Cortex of kidney (tissue), 1 donor: ENCODE data around the gene RAG2.

ENCODE experiments used
- DNase-seq: peaks from one replicate; lab custom pipeline; 2025; lab: John Stamatoyannopoulos, UW

RAG2 gene

DNA sequence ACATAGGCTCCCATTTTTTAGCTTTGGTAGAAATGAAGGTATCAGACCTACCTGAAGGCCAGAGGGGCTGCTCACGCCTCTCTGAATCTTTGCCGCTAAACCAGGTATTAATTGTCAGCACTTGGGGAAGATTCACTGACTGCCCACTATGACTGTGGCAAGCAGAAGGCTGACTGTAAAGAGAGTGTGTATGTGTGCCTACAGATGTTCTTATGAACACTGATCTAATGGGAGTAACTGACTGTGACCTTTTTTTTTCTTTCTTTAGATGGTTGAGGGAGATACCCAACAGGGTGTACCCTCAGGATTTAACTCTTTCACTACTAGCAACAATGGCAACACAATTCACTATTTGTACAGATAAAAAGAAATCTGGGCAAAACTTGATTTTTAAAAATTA is at the start of gene RAG2:
Gene RAG2 (minus strand): TSS at position 186 of the 400 bp plus-strand sequence. CDS start 4,068 bp downstream, outside the sequence.
- DNase-seq: no peak

DNA sequence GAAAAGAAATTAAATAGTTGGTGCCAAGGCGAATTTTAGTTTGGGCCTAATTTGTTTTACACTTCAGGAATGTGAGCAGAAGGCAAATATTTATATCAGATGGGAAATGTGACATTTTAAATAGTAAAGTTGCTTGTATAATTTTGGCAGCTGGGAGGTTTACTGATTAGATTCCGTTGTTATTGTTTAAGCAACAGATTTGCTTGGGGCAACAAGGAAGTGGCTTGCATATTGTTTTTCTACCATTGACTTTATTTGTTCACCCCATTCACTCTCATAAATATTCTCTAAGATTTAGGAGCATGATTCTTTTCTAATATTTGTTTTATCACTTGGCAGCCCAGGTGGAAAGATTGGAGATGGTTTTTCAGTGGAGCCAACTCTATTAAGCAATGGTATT is 40.5 kb upstream of the RAG2 start:
- DNase-seq: no peak

- DNase-seq: no peak
Observed at GRCh38 chr11:36635066-36635862, 37.2 kb upstream of the RAG2 start.

GRCh38 chr11:36631774-36632173 is 33.7 kb upstream of the RAG2 start:
- DNase-seq: no peak

DNA sequence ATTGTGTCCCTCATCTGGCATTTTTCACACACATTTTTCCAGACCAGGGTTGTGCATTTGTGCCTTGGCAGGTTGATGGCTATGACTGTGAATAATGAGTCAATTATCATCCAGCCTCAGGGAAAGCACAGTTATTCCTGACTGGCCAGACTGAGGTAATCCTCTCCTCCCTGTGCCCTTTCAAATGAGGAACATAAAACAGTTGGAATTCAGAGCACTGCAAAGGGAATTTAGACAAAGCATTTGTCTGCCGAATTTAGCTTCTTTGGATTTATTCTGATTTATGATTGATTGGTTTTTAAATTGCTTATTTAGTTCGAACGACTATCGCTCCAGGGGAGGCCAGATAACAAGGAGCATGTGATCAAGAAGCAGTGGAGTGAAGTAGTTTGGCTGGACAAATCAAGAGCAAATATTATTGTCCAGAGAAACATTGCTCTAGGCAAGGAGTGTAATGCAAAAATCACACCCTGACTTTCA is 30.8 kb upstream of the RAG2 start:
- no peak for DNase-seq

DNA sequence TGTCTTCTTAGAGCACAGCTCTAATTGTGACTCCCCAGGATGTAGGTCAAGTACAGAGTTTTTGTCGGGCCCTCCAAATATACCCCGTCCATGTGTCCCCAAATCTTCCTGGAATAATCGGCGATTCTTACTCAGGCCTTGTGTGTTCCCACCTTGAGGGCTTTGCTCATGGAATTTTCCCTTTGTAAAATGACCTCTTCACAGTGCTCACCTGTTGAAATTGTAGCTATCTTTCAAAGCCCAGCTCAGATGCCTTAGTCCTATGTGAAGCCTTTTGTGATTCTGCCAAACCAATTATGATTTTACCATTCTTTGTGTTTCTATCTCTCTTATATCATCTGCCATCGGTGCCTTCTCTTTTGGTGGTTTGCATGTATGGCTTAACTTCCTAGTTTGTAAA is 30.1 kb upstream of the RAG2 start:
- no peak for DNase-seq

GRCh38 chr11:36627471-36627870 is 29.4 kb upstream of the RAG2 start:
- DNase-seq: no peak

- DNase-seq: no peak
Observed at GRCh38 chr11:36627006-36627405, 29.0 kb upstream of the RAG2 start.

- no peak for DNase-seq
Observed at GRCh38 chr11:36623494-36623893, 25.5 kb upstream of the RAG2 start.

DNA sequence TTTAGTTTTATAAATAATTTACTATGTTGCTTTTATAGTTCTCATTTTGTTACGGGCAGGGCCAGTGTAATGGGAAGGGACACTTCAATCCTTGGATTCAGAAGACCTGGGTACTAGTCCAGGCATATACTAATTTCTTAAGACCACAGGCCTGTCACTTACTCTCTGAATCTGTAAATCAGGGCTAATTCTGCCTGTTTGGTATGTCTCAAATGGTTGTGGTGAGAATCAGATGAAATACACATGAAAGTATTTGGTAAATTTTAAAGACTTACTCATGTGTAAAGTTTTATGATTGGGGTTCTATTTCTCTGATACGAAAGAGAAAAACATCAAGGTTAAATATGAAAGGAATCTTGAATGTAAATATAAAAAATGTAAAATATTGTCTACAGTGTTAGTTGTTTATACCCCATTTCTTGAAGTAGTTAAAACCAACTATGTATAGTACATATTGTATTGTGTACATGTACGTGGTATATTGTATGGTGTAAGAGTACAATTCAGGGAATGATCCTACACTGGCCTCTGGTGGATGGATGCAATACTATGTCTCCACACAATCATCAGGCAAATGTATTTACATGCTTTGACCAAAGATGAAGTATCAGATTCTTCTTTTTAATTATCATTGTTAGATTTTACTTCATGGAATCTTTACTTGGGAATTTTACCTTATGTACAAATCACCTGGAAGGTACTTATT is 24.5 kb upstream of the RAG2 start:
- DNase-seq: no peak

- no peak for DNase-seq
Observed at GRCh38 chr11:36620246-36620645, 22.2 kb upstream of the RAG2 start.

DNA sequence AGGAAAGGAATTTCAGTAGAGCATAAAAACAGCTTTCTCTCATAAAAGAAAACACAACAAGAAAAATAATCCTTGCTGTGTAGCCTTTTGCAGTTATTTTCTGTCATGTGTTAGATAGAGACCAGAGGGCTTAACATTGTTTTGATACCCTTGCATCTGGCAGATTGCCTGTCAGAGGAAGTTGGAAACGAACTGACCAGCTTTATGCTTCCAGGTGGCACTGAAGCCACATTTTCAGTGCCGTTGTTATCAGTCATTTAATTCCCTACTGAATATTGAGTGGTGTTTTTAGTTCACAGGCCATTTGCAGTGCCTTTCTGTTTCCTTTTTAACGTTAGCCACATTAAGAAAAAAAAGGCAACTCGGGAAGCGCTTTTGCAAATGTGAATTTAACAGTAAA is 21.5 kb upstream of the RAG2 start:
- DNase-seq: no peak

DNA sequence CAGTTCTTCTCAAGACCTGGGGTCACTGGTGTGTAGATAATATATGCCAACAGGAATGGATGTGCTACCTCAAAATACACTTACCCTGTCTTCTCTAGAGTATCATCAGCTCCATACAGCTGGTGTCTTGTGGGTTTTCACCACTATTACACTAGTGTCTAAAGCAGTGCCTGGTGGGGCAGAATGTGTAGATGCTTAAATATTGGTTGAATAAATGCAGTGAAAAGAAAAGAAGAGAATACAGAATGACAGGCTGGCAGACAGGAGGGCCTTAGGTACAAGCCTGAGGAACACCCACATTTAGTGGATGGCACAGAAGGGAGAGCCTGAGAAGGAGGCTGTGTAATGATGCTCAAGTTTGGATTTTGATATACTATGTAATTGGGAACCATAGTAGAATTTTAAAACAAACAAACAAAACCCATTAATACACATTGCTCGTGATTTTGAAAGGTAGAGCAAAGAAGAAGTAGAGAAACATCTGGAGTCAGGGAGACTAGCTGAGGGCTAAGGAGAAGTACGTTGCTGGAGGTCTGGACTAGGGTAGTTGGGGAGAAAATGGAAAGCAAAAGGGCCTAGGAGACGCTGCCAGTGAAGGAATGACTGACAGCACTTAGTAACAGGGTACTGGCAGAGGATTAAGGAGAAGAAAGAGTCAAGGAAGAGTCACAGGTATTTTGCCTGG is 20.5 kb upstream of the RAG2 start:
- DNase-seq: no peak

DNA sequence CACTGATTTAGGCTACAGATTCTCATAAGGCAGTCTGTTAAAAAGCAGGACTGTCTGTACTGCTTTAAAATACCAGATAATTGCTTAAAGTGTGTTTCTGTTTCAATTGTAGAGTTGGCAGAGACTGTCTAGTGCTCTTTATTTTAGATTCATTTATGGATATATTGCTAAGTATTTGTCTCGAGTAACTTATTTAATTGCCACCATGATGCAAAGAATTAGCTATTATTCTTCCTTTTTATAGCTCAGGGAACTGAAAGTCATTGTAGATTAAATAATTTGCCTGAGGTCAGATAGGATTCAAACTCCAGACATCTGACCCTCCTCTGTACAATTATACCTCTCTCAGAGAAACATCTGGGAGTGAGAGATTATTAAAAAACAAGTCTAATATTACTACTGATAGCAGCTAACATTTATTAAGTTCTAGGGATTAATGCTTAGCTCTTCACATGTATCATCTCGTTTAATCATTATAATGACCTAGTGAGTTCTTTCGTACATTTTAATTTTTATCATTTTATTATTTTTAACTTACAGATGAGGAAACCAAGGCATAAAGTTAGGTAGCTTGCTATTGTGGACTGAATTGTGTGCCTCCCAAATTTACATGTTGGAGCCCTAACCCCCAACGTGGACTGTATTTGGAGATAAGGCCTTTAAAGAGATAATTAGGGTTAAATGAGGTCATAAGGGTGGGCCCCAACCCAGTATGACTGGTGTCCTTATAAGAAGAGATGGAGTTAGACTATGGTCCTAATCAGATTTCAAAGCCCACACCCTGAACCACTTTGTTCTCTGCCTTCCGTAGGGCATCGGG is 19.7 kb upstream of the RAG2 start:
- DNase-seq: no peak

DNA sequence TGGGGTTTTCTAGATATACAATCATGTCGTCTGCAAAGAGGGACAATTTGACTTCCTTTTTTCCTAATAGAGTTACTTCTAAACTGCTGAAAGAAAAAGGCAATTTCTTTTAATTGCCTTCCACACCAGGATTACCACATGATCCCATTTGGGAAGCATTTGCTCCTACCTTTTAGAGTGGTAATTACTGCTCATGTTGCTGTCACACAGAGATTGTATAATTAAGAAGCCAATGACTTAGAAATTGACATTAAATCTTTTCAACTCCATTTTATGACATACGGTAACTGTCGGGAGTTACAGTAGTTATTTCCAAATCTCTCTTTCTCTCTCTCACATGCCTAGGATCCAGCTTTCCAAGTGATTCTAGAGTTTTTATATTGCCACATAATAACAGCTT is 17.8 kb upstream of the RAG2 start:
- DNase-seq: no peak

DNA sequence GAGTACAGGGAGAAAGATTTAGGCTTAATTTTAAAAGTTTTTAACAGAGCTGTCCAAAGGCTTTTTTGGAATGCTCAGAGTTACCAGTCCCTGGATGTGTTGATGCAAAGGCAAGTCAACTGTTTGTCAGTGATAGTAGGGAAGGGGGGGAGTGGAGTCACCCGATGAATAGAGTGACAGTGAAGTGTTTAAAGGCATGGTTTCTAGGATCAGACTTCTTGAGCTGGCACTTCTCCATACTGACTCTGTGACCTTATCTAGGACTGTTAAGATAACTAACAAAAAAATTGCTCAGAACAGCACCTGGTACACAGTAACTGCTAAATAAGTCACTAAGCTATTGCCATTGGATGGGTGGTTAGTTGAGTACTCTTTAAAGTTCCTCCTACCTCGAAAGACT is 11.3 kb upstream of the RAG2 start:
- DNase-seq: no peak

GRCh38 chr11:36608491-36609199 is 10.6 kb upstream of the RAG2 start:
- DNase-seq: no peak

- no peak for DNase-seq
Observed at GRCh38 chr11:36605221-36606216, 7.5 kb upstream of the RAG2 start.

DNA sequence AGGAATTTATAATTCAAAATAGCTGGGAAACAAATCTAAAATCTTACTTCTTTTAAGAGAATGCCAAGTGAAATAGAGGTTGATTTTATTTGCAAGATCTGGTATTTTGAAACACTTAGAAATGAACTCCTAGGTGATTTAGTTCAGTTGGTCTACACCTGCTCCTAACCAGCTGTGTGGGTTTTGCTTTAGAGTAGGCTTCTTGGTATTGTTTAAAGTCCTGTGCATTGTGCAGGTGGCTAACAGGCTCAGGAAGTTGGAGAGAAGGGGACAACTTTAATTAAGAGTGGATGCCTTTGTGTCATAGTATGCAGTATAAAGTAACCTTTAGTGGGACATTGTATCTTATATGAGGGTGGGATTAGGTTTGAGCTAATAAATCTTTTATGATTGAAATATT is 4.1 kb upstream of the RAG2 start:
- no peak for DNase-seq

- DNase-seq: no peak
Observed at GRCh38 chr11:36601155-36601554, 3.1 kb upstream of the RAG2 start.
